Measurements from ENCODE around the gene SYAP1. TPM values are rescaled to one million over a fixed set of nuclear protein-coding genes. Genes with fewer than 3 reads are reported as not detected.

The SYAP1 gene
- total and polyA plus RNA-seq, 2 of the 8 experiments (the other 6 are each of a cell fraction or from before 2014, with no cell fraction given): 2.9 to 20.3 TPM

- Histone ChIP-seq H2BK5ac (ENCODE audit: low read depth, low read length) (no peak within 1 kb of the TSS), H2BK120ac (replicated peaks; ENCODE audit: low read depth, low read length) (peak within 1 kb of the TSS; percentile 14), H2BK20ac (ENCODE audit: low read length) (no peak within 1 kb of the TSS), H3K4me2 (ENCODE audit: insufficient read depth in 1 of 2, low read depth in 2 of 2, low read length in 2 of 2) (peak within 1 kb of the TSS; percentile 73 to 87), H3K27me3 (replicated peaks in 1 of 4; ENCODE audit: control insufficient read depth in 3 of 4, extremely low read depth in 1 of 4, insufficient read depth in 3 of 4, low read length in 3 of 4) (no peaks in the 10 kb centered on the region), H4K5ac (ENCODE audit: insufficient read length, low read depth, low read length) (peak within 1 kb of the TSS; percentile 72), H3K23me2 (ENCODE audit: low read depth, low read length) (no peaks in the 10 kb centered on the region), H3K79me1 (ENCODE audit: low read depth, low read length) (no peaks in the 10 kb centered on the region), H3K9ac (replicated peaks in 1 of 4; ENCODE audit: extremely low read depth in 1 of 4, low read depth in 3 of 4, low read length in 3 of 4) (peak within 1 kb of the TSS; percentile 67 to 92 (median 80)), H3K9me3 (ENCODE audit: insufficient read depth in 2 of 2, low read depth in 1 of 2, low read length in 1 of 2) (no peaks in the 10 kb centered on the region), H4K20me1 (replicated peaks in 1 of 2; ENCODE audit: control insufficient read depth in 1 of 2, insufficient read depth in 2 of 2, low read length in 2 of 2) (peaks cover 2 to 6% of the 10 kb centered on the region in 2 experiments), H3K23ac (ENCODE audit: insufficient read length) (no peak within 1 kb of the TSS), H4K91ac (replicated peaks; ENCODE audit: insufficient read length, low read length) (no peak within 1 kb of the TSS), H2AFZ (ENCODE audit: low read length) (peak within 1 kb of the TSS; percentile 91), H3K14ac (ENCODE audit: insufficient read length) (no peak within 1 kb of the TSS), H3K18ac (ENCODE audit: extremely low read depth, low read length) (no peak within 1 kb of the TSS; the same call in 1 of the 2 replicates), H2AK5ac (ENCODE audit: low read depth, low read length) (no peak within 1 kb of the TSS), H3K4ac (replicated peaks; ENCODE audit: insufficient read length, low read depth, low read length) (no peak within 1 kb of the TSS), H3K4me3 (ENCODE audit: extremely low read depth in 1 of 4, insufficient read depth in 2 of 4, low read depth in 3 of 4, low read length in 4 of 4) (peak within 1 kb of the TSS; percentile 63 to 96 (median 80)), H4K8ac (ENCODE audit: extremely low read depth, insufficient read depth, low read length) (no peak within 1 kb of the TSS), H2BK15ac (ENCODE audit: low read length) (no peak within 1 kb of the TSS), H2BK12ac (ENCODE audit: low read depth, low read length) (no peak within 1 kb of the TSS), H3K4me1 (replicated peaks in 1 of 4; ENCODE audit: control insufficient read depth in 3 of 4, insufficient read depth in 4 of 4, low read length in 3 of 4) (no peaks in the 10 kb centered on the region), H3K56ac (replicated peaks; ENCODE audit: insufficient read length, low read depth, low read length) (no peak within 1 kb of the TSS), H3K36me3 (ENCODE audit: control insufficient read depth in 2 of 4, insufficient read depth in 4 of 4, low read length in 3 of 4) (peaks cover 0 to 13% (median under 1%) of the 10 kb centered on the region in 4 experiments; a peak in 5 of 8 replicates), H3K27ac (ENCODE audit: low read depth, low read length) (no peak within 1 kb of the TSS), H3K79me2 (ENCODE audit: control insufficient read depth in 1 of 2, insufficient read depth in 2 of 2, low read length in 2 of 2) (peaks cover 13 to 44% of the 10 kb centered on the region in 2 experiments)
- ChIA-PET CTCF (ENCODE audit: partially characterized antibody) (interaction anchor here (0.6 to 0.7 kb wide), 2 partner anchors 40 to 1574 kb away, joined by 3 read pairs; no protein-coding TSS in a partner anchor), POLR2A (ENCODE audit: partially characterized antibody) (interaction anchor here (0.6 to 2.3 kb wide), 6 partner anchors 9 to 324 kb away, joined by 3 to 10 read pairs (median 4); partner anchors contain the start of gene CTPS2)
- FAIRE-seq (peak; percentile 89), DNase-seq (ENCODE audit: low read depth in 1 of 2, low spot score in 2 of 2) (peak; percentile 86 to 96)
- 2% methylated on average over 18 of the region's 59 CpGs; no CpG with 5 or more reads in 1 of the 2 experiments for WGBS, 2 experiments (ENCODE audit: extremely low coverage in 1 of 2, insufficient coverage in 1 of 2, insufficient read length in 1 of 2, insufficient replicate concordance in 2 of 2, low coverage in 1 of 2, low lambda C conversion rate in 2 of 2, missing lambda C conversion rate in 1 of 2)
- TF ChIP-seq SUZ12 (IDR thresholded peaks at IDR 0.05; ENCODE audit: low read length) (no peak), HDAC6 (IDR thresholded peaks at IDR 0.05; ENCODE audit: low read depth, low read length) (no peak), TAF7 (optimal IDR thresholded peaks at IDR 0.05; ENCODE audit: borderline replicate concordance, low read depth, low read length) (no peak), SP1 (IDR thresholded peaks at IDR 0.05; ENCODE audit: low read depth, low read length) (no peak), EGR1 (IDR thresholded peaks at IDR 0.05; ENCODE audit: borderline replicate concordance, low read depth, low read length) (no peak), KDM1A (IDR thresholded peaks at IDR 0.05; ENCODE audit: borderline replicate concordance, low read length) (no peak), ASH2L (IDR thresholded peaks at IDR 0.05; ENCODE audit: low read length) (peak; percentile 6), GTF2F1 (IDR thresholded peaks at IDR 0.05; ENCODE audit: borderline replicate concordance, low read depth, low read length) (no peak), POLR2AphosphoS5 (IDR thresholded peaks at IDR 0.05; ENCODE audit: low read depth, low read length) (peak; percentile 57)
- TF ChIP-seq, protein P1, sequence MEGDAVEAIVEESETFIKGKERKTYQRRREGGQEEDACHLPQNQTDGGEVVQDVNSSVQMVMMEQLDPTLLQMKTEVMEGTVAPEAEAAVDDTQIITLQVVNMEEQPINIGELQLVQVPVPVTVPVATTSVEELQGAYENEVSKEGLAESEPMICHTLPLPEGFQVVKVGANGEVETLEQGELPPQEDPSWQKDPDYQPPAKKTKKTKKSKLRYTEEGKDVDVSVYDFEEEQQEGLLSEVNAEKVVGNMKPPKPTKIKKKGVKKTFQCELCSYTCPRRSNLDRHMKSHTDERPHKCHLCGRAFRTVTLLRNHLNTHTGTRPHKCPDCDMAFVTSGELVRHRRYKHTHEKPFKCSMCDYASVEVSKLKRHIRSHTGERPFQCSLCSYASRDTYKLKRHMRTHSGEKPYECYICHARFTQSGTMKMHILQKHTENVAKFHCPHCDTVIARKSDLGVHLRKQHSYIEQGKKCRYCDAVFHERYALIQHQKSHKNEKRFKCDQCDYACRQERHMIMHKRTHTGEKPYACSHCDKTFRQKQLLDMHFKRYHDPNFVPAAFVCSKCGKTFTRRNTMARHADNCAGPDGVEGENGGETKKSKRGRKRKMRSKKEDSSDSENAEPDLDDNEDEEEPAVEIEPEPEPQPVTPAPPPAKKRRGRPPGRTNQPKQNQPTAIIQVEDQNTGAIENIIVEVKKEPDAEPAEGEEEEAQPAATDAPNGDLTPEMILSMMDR (IDR thresholded peaks at IDR 0.05; ENCODE audit: control extremely low read depth in 1 of 3, insufficient read depth in 1 of 3, low read depth in 1 of 3, low read length in 3 of 3): no peak
Measured at GRCh38 chrX:16786139-16786790, 66.9 kb downstream of the SYAP1 start, which contains the start of gene TXLNG. TXLNG (plus strand) TSS chrX:16786466; CDS start chrX:16786488, 22 bp downstream.
